Rectal smooth muscle tissue (tissue), 1 donor: Measurements from ENCODE around the gene KDELR3.

Experiments
- H3K27ac ChIP-seq: one replicate; pipeline ENCODE4 v1.7.0; 2013; ENCODE audit warnings: low read depth, low read length, inconsistent platforms
- H3K27me3 ChIP-seq: one replicate; pipeline ENCODE4 v1.7.0; 2013; ENCODE audit warnings: low read length; ENCODE audit not compliant: control insufficient read depth, insufficient read depth
- H3K36me3 ChIP-seq: one replicate; pipeline ENCODE4 v1.7.0; 2013; ENCODE audit warnings: low read length; ENCODE audit not compliant: control insufficient read depth, insufficient read depth
- H3K4me1 ChIP-seq: one replicate; pipeline ENCODE4 v1.7.0; 2013; ENCODE audit warnings: low read length; ENCODE audit not compliant: control insufficient read depth, insufficient read depth
- H3K4me3 ChIP-seq: one replicate; pipeline ENCODE4 v1.7.0; 2013; ENCODE audit warnings: low read length
- H3K9ac ChIP-seq: one replicate; pipeline ENCODE4 v1.7.0; 2013; ENCODE audit warnings: low read length

KDELR3 gene

DNA sequence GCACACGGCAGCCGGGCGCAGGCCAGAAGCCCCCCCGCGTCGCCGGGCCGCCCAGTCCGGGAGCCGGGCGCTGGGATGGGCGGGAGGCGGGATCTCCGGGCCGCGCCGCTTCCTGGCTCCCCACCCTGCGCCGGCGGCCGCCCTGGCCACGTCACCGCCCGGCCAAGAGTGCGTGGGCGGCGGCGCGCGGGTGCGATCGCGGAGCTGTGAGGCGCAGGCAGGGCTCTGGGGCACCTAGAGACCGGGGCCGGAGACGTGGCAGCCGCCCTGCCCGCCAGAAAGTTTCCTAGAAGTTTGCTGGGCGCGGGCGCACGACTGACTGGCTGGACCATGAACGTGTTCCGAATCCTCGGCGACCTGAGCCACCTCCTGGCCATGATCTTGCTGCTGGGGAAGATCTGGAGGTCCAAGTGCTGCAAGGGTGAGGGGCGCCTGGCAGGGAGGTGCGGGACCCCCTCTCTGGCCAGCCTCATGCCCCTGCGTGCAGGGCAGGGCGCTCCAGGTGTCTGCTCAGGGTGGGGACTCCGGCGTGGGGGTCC is at the start of gene KDELR3:
TSS of gene KDELR3 (plus strand) at position 193 of the 539 bp plus-strand sequence. CDS start at position 331, 138 bp downstream.
- H3K27ac ChIP-seq = no peak within 1 kb of the TSS
- H3K9ac ChIP-seq = peak within 1 kb of the TSS; percentile 66
- peaks cover 4% of the 10 kb centered on the region for H3K27me3 ChIP-seq

DNA sequence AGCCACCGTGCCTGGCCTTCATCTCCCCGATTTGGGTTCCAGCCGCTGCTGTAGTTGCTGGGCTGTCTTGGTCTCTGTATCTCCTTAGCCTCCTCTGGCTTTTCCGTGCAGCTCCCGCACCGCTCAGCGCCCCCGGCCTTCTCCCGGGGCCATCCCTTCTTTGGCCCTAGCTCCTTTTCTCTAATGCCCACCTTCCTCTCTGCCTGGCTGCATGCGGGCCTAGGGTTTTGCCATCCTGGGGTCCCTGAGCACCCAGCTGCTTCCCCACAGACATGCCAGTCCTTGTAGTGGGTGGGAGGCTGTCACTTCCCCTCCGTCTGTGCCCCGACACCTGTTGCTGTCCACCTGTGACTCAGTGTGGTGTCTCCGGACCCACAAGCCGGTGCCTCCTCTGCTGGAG is 49.3 kb upstream of the KDELR3 start:
- Histone ChIP-seq H3K9ac (no peak overlapping the region), H3K36me3 (no peaks in the 10 kb centered on the region), H3K27ac (no peak overlapping the region), H3K27me3 (no peaks in the 10 kb centered on the region), H3K4me1 (no peaks in the 10 kb centered on the region), H3K4me3 (no peak overlapping the region)

More for the DNA sequence above, at the start of gene KDELR3:
- Histone ChIP-seq H3K4me3 (peak within 1 kb of the TSS; percentile 76), H3K4me1 (peaks cover 3% of the 10 kb centered on the region), H3K36me3 (no peaks in the 10 kb centered on the region)

DNA sequence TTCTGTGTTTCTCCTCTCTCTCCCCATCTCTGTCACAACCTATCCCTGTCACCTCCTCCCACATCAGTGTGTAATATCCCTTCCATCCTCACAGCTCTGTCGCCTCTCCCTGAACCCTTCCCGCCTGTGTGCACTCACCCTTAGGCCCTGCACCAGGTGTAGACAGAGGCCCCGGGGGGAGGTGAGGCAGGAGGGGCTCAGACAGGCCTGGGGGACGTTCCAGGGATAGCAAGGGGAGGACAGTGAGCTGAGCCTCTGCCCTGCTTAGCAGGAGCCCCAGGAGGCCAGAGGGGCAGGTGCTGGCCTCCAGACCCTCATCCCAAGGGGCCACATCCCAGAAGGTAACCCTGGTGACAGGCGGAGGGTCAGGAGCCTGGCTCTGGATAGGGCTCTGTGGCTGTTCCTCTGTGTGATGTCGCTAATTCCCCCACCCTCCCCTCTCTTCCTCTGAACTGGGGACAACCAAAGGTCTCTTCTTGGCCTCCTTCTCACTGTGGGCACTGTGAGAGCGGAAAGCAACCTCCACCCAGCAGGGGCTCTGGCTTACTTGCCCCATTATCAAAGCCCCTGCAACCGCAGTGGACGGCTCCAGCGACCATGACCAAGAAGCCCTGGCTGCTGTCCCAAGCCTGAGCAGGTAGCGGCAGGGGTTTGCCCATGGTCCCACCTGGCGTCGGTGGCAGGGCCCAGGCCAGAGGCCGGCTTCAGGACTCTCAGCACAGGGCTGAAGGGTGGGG is 48.6 kb upstream of the KDELR3 start:
- Histone ChIP-seq H3K27me3 (no peaks in the 10 kb centered on the region), H3K27ac (no peak overlapping the region), H3K4me1 (no peaks in the 10 kb centered on the region), H3K9ac (no peak overlapping the region), H3K36me3 (no peaks in the 10 kb centered on the region), H3K4me3 (no peak overlapping the region)

DNA sequence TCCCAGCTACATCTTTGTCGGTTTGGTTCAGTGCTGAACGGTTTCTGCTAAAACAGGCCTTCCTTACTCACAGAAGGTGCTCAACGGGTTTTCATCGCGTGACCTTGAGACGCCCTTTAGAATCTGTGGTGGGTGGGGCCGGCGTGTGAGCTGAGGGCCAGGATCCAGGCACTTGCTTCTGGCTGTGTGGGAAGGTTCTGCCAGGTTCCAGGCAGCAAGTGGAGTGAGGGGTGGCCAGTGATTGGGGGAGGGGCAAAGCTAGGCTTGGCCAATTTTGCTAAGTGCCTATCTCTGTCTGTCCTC is 48.1 kb upstream of the KDELR3 start:
- no peak overlapping the region for H3K9ac ChIP-seq
- H3K4me1 ChIP-seq = no peaks in the 10 kb centered on the region
- no peak overlapping the region for H3K4me3 ChIP-seq
- H3K27me3 ChIP-seq = no peaks in the 10 kb centered on the region
- no peak overlapping the region for H3K27ac ChIP-seq
- H3K36me3 ChIP-seq = no peaks in the 10 kb centered on the region

DNA sequence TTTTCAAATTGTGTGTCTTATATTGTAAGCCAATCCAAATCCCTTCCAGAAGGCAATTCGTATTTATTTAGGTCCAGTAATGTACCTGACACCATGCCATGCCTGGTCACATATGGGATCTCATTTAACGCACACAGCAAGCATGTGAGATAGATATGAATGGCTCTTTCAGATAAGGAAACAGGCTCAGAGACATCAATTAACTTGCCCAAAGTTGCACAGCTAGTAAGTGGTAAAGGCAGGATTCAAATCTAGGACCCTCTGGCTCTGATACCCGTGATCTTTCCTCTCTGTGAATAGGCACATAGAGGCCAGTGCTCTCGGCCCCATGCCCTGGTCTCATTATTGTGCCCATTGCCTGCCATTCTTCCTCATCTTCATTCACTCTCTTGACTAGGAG is 47.2 kb upstream of the KDELR3 start:
- no peaks in the 10 kb centered on the region for H3K36me3 ChIP-seq
- H3K27ac ChIP-seq = no peak overlapping the region
- no peaks in the 10 kb centered on the region for H3K27me3 ChIP-seq
- no peak overlapping the region for H3K9ac ChIP-seq
- no peaks in the 10 kb centered on the region for H3K4me1 ChIP-seq
- H3K4me3 ChIP-seq = no peak overlapping the region

DNA sequence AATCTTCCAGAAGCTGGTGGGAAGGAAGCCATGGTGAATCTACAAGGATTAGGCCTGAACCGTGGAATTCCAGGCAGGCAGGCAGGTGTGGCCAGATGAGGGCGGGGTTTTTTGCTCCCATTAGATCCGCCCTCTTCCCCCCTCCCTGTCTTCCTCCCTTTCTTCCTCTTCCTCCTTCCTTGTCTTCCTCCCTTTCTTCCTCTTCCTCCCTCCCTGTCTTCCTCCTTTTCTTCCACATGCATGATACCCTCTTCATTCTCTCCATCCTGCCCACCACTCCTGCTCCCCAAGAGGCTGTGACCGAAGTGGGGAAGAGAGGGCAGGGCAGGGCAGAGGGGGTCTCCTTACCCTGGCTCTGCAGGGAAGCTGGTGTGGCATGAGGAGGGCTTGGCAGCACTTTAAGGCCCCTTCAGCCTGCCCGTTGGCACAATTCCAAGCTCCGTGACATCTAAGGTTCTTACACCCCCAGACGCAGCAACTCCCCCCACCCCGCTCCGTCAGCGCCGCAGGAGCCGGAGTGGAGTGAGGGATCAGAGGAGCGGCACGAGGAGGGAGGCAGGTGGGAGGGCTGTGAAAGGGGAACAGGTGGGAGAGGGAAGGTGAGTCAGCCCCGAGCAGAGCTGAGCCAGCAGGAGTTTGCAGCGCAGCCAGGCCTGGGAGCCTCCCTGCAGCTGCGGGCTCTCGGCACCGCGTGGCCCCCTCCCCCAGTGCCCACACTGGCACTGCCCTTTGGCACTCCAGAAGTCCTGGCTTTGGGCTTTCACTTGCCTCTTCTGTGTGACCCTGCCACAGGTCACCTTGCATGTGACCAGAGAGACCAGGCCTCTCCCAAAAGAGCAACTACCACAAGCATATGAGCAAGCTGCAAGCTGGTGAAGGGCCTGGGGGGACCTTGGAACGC is 45.0 kb upstream of the KDELR3 start:
- H3K4me1 ChIP-seq = no peaks in the 10 kb centered on the region
- no peak overlapping the region for H3K27ac ChIP-seq
- no peak overlapping the region for H3K4me3 ChIP-seq
- no peaks in the 10 kb centered on the region for H3K27me3 ChIP-seq
- H3K9ac ChIP-seq = no peak overlapping the region
- no peaks in the 10 kb centered on the region for H3K36me3 ChIP-seq

DNA sequence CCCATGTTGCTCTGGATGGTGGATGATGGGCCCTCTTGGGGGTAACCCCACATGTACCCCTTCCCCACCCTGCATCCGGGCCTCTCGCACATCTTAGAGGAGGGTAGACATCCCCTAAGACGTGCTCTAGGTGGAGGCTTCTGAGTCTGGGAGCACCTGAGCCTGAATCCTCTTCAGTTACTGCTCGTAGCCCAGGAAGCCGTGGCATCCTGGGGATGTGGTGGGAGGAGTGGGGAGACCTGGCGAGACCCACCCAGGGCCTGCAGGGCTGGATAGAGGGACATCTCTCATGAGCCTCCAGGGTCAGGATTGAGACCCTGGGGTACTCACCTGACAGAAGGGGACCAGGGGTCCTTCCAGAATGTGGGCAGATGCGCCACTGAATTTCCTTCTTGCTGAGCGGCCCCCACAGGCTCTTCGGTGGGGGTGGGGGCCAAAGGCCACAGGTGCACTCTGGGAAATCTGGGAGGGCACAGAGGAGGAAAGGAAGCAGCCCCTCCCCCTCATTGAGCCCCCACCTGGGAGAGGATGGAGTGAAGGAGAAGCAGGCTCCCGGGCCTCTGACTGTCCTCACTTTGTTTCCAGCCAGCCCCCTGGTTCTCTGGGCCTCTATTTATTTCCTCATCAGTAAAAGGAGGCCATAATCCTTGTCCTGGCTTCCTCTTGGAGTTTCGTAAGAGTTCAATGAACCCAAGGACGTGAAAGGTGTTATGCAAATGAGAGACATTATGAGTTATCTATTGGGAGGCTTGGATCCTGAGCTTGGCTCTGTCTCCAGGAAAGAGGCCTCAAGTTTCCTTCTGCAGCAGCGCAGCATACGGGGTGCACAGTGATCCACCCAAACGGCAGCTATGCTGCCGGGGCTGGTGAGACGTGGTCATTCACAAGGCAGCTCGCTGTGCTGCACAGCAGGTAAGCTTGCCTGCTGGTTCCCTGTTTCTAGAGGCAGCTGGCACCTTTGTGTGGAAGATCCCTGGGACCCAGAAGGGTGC is 44.1 kb upstream of the KDELR3 start:
- Histone ChIP-seq H3K4me3 (no peak overlapping the region), H3K36me3 (no peaks in the 10 kb centered on the region), H3K9ac (no peak overlapping the region), H3K4me1 (no peaks in the 10 kb centered on the region), H3K27ac (no peak overlapping the region), H3K27me3 (no peaks in the 10 kb centered on the region)

DNA sequence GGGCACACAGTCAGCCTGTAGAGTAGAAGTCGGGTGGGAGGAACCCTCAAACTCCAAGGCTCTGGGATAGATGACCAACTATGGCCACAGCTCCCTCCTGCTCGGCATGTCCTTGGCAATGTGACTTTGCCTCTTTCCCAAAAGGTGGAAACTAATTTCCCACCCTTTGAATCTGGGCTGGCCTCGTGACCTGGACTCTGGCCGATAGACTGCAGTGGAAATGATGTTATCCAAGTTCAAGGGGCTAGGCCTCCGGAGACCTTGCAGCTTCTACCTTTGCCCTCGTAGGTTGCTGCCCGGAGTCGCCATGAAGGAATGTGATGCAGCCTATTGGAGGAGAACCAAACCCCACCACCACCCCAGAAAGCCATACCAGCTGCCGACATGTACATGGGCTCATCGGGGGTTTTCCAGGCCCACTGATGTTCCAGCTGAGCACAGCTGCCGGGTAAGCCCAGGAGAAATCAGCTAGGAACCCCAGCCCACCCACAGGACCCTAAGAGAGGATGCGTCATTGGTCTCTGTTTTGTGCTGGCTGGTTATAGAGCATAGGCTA is 43.3 kb upstream of the KDELR3 start:
- Histone ChIP-seq H3K4me1 (no peaks in the 10 kb centered on the region), H3K27me3 (no peaks in the 10 kb centered on the region), H3K9ac (no peak overlapping the region), H3K36me3 (no peaks in the 10 kb centered on the region), H3K27ac (no peak overlapping the region), H3K4me3 (no peak overlapping the region)

DNA sequence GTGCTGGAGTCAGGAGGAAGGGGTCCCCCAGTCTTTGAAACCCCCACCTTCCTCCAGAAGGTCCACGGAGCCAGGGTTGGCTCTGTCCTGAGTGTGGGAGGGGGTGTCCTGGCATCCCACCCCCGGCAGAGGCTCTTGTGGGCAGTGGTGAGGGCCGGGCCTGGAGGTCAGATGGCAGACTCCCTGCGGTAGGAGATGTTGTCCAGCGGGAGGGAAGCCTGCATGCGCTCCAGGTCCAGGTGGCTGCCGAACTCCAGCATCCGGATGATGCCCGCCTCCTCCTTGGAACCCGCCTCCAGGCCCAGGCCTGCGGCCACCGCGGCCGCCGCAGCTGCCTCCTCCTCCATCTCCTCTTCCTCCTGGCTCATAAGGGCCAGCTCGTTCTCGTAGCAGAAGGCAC is 41.3 kb upstream of the KDELR3 start:
- H3K4me3 ChIP-seq = no peak overlapping the region
- H3K9ac ChIP-seq = no peak overlapping the region
- H3K36me3 ChIP-seq = no peaks in the 10 kb centered on the region
- H3K4me1 ChIP-seq = no peaks in the 10 kb centered on the region
- H3K27me3 ChIP-seq = no peaks in the 10 kb centered on the region
- no peak overlapping the region for H3K27ac ChIP-seq

DNA sequence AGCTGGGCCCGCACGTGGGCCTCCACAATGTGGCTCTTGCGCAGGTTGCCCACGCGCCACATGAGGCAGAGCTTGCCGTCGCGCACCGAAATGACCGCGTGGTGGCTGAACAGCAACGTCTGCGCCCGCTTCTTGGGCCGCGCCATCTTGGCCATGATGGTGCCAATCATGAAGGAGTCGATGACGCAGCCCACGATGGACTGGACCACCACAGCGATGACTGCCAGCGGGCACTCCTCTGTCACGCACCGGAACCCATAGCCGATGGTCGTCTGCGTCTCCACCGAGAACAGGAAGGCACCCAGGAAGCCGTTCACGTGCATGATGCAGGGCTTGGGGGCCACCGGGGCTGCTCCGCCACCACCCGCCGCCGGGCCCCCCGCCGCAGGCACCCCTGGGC is 40.4 kb upstream of the KDELR3 start:
- Histone ChIP-seq H3K27ac (no peak overlapping the region), H3K36me3 (no peaks in the 10 kb centered on the region), H3K9ac (no peak overlapping the region), H3K4me1 (no peaks in the 10 kb centered on the region), H3K4me3 (no peak overlapping the region), H3K27me3 (no peaks in the 10 kb centered on the region)

DNA sequence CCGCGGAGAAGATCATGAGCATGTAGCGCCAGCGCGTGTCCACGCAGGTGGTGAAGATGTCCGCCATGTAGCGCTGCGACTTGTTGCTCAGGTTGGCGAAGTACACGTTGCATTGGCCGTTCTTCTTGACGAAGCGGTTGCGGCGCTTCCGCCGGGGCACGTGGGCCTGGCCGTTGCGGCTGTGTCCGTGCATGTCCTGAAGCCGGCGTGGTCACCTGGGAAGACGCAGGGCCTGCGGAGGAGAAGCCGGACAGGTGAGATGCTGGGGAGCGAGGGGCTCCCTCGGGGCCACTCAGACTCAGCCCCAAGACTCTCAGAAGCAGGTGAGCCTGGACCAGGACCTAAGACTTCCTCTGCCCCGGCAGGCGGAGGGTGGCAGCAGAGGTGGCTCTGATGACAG is 40.0 kb upstream of the KDELR3 start:
- Histone ChIP-seq H3K9ac (no peak overlapping the region), H3K4me3 (no peak overlapping the region), H3K27ac (no peak overlapping the region), H3K27me3 (no peaks in the 10 kb centered on the region), H3K36me3 (no peaks in the 10 kb centered on the region), H3K4me1 (no peaks in the 10 kb centered on the region)
